Smooth muscle cell of bladder (primary cell): ENCODE results near the gene NCR2. TPM values are rescaled to one million over a fixed set of nuclear protein-coding genes. Genes with fewer than 3 reads are reported as not detected.

ENCODE experiments used
- total RNA-seq: library from RNA; depleted of rRNA; stranded (reverse); fragments of >200 nt; gene quantifications from 2 replicates; pipeline ENCODE4 v1.2.3, GENCODE V29; 2014

NCR2 gene, protein sequence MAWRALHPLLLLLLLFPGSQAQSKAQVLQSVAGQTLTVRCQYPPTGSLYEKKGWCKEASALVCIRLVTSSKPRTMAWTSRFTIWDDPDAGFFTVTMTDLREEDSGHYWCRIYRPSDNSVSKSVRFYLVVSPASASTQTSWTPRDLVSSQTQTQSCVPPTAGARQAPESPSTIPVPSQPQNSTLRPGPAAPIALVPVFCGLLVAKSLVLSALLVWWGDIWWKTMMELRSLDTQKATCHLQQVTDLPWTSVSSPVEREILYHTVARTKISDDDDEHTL
- total RNA-seq: not detected in 2 replicates

DNA sequence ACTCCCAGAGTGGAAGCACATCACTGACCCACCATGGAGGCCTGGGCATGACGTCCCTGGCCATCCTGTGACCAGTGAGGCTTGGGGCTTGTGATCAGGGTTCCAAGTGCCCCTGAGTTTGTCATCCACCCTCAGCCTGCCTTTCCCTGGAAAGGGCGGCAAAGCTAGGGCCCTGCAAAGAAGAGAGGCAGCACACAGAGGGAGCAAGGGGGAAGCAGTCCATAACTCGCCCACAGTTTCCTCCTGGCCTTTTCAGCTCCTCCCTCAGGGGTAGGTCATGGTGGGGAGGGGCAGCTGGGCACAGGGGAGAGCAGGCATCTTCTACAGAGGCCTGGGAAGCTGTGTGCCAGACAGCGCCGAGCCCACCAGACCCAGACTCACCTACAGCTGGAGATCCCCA lies at the start of gene NCR2:
Gene NCR2, plus strand, starts transcription at position 313 of the 400 bp plus-strand sequence. CDS start 269 bp downstream, outside the sequence.

DNA sequence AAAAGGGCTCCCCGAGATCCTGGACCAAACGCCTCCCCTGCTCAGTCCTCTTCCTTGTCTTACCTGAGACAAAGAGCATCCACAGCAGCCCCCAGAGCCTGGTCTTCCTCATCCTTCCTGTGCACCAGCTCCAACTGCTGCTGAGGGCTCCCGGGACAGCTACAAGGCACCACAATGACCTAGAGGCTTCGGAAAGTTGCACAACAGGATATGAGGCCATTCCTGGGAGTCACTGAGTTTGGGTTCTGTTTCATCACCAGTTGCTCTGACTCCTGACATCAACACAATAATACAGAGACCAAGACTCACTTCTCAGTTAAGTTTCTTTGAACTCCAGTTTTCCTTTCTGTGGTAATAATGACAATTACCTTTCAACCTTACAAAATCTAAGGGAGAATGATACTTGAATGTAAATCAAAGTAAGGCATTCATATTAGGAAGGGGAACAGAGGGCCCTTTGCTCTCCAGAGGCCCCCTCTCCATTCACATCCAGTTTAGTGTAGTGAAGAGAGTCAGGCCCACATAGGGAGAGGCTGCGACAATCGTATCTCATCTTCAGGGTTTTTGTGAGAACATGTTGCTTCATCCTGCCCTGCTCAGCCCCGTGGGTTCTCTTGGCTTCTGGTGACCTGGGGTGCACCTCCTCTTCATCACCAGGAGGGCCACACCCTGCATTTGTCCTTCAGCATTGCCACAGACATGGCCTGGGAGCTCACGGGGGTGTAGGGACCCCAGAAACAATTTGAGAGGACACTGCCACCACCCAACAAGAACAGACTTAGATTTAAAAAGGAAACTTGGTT lies 48.7 kb upstream of the NCR2 start, which contains the start of gene TREM1:
Gene TREM1, minus strand, starts transcription at position 139 of the 803 bp plus-strand sequence. Its CDS starts 27 bp downstream, at position 112.

Other genes with a start within 250 kb of the NCR2 start
- gene TREML1, start 181.3 kb upstream of the NCR2 start, total RNA-seq: not detected in 2 replicates
- 0.28 and 0.57 TPM in 2 replicates for gene TREM2, start 172.5 kb upstream of the NCR2 start, total RNA-seq
- gene TREML2, start 134.5 kb upstream of the NCR2 start, total RNA-seq: not detected in 2 replicates
- 0.14 TPM in 1 of 2 replicates, not detected in the other for gene TREML4, start 107.3 kb upstream of the NCR2 start, total RNA-seq
- gene TREM1, start 48.9 kb upstream of the NCR2 start, total RNA-seq: 2.7 and 3.4 TPM in 2 replicates
- gene FOXP4, start 210.8 kb downstream of the NCR2 start, total RNA-seq: 1.3 and 2.0 TPM in 2 replicates